K562 (cell line): ENCODE data around the gene TCF4. TPM values are rescaled to one million over a fixed set of nuclear protein-coding genes. Genes with fewer than 3 reads are reported as not detected.

Source experiments
- ATAC-seq: fragments of 200-7000 bp; cut with Tn5 transposase; 3 replicates; pipeline ENCODE4 v1.9.1; 2020; ENCODE audit warnings: moderate library complexity
- BruUV-seq: library from RNA; stranded (reverse); fragments of 400-500 nt; replicated peaks from 2 replicates; lab custom pipeline; 2021; lab: Mats Ljungman, UMichigan
- CTCF ChIA-PET: fragments of 300-600 bp; formaldehyde crosslinking; extraction: SDS; loops from one replicate; lab custom pipeline; 2021; ENCODE audit warnings: low intra/inter-chr PET ratio; lab: Yijun Ruan, JAX
- POLR2A ChIA-PET: fragments of 300-600, 350-650 bp; sonication (Branson Sonifier 250); formaldehyde crosslinking; extraction: SDS; loops from one replicate; lab custom pipeline; 2021; ENCODE audit warnings: antibody characterized with exemption, inconsistent platforms; lab: Yijun Ruan, JAX
- DNase-seq, 4 experiments: peaks; one replicate each; pipeline versions ENCODE4 v3.0.0 to v3.0.0-alpha.2; 2011 to 2018; ENCODE audit warnings: low spot score in 3 of 4, mixed read lengths in 3 of 4; ENCODE audit errors: extremely low read depth in 1 of 4
- FAIRE-seq: peaks from 2 replicates; lab custom pipeline; 2011; peaks lifted over from hg19 to GRCh38; lab: Jason Lieb, UNC
- H2AFZ ChIP-seq: 2 replicates; pipeline ENCODE4 v1.6.0; 2011; ENCODE audit warnings: low read depth, low read length, control low read depth, inconsistent platforms
- H3K27ac ChIP-seq: fragments of 200-600 bp; 3 replicates; pipeline ENCODE4 v1.8.0; 2011; ENCODE audit warnings: low read depth, mild to moderate bottlenecking, control low read depth, inconsistent platforms, low read length, moderate library complexity, mixed read lengths; ENCODE audit errors: extremely low read depth
- H3K27me3 ChIP-seq, 2 experiments: fragments of 300-600 bp in 1 of 2; 2 replicates in 1 of 2; 3 replicates in 1 of 2; pipeline versions ENCODE4 v1.6.0 to v1.8.0; 2011; ENCODE audit warnings: inconsistent platforms in 2 of 2, low read length in 2 of 2, mild to moderate bottlenecking in 1 of 2, mixed read lengths in 1 of 2, moderate library complexity in 1 of 2; ENCODE audit not compliant: control insufficient read depth in 2 of 2, insufficient read depth in 2 of 2
- H3K36me3 ChIP-seq: fragments of 300-600 bp; 3 replicates; pipeline ENCODE4 v1.8.0; 2011; ENCODE audit warnings: mild to moderate bottlenecking, low read length, inconsistent platforms; ENCODE audit not compliant: control insufficient read depth, insufficient read depth
- H3K4me1 ChIP-seq, 2 experiments: fragments of 200-600 bp in 1 of 2; replicated peaks in 1 of 2; 2 replicates in 1 of 2; 3 replicates in 1 of 2; pipeline versions ENCODE4 v1.5.1 to v1.8.0; 2011; ENCODE audit warnings: inconsistent platforms in 2 of 2, low read length in 2 of 2, mild to moderate bottlenecking in 1 of 2, mixed read lengths in 1 of 2, moderate library complexity in 1 of 2; ENCODE audit not compliant: control insufficient read depth in 2 of 2, insufficient read depth in 2 of 2
- H3K4me2 ChIP-seq: 2 replicates; pipeline ENCODE4 v1.6.1; 2011; ENCODE audit warnings: low read length, control low read depth, inconsistent platforms, mixed read lengths; ENCODE audit not compliant: insufficient read depth
- H3K4me3 ChIP-seq: fragments of 200-600 bp; sonication (generic), shearing (Covaris generic); 2 replicates; pipeline ENCODE4 v1.5.1; 2016; ENCODE audit warnings: control low read depth, inconsistent platforms
- H3K79me2 ChIP-seq: fragments of 200-600 bp; 3 replicates; pipeline ENCODE4 v1.8.0; 2011; ENCODE audit warnings: low read length, inconsistent platforms; ENCODE audit not compliant: control insufficient read depth, insufficient read depth
- H3K9ac ChIP-seq, 2 experiments: 2 replicates each; pipeline versions ENCODE4 v1.6.0 to v1.6.1; 2011; ENCODE audit warnings: low read depth in 2 of 2, low read length in 2 of 2, control low read depth in 1 of 2, inconsistent platforms in 1 of 2, mild to moderate bottlenecking in 1 of 2, mixed read lengths in 1 of 2; ENCODE audit not compliant: insufficient read depth in 1 of 2
- H3K9me1 ChIP-seq: one replicate; pipeline ENCODE4 v1.6.0; 2011; ENCODE audit warnings: inconsistent platforms, mild to moderate bottlenecking, low read length, moderate library complexity; ENCODE audit not compliant: control insufficient read depth, insufficient read depth
- H3K9me3 ChIP-seq: replicated peaks from 2 replicates; pipeline ENCODE4 v1.5.1; 2011; ENCODE audit warnings: low read depth, low read length, inconsistent platforms; ENCODE audit not compliant: control insufficient read depth, insufficient read depth
- H4K20me1 ChIP-seq: replicated peaks from 2 replicates; pipeline ENCODE4 v1.6.1; 2011; ENCODE audit warnings: low read length, inconsistent platforms, mixed read lengths; ENCODE audit not compliant: control insufficient read depth, insufficient read depth
- ATF7 ChIP-seq: fragments of 450-650 bp; IDR thresholded peaks from 2 replicates; pipeline ENCODE4 v1.7.1; 2014; ENCODE audit warnings: mild to moderate bottlenecking, moderate library complexity
- CBX3 ChIP-seq, 2 experiments: IDR thresholded peaks; 1 replicate in 1 of 2; 2 replicates in 1 of 2; pipeline ENCODE4 v1.6.1; 2012; ENCODE audit warnings: inconsistent platforms in 2 of 2, low read length in 2 of 2, borderline replicate concordance in 1 of 2, control low read depth in 1 of 2
- ESRRA ChIP-seq: fragments of 450-650 bp; IDR thresholded peaks from 2 replicates; pipeline ENCODE4 v1.6.1; 2014; ENCODE audit warnings: low read depth, mild to moderate bottlenecking, moderate library complexity, borderline replicate concordance
- MAFG ChIP-seq: fragments of 450-650 bp; conservative IDR thresholded peaks from 2 replicates; pipeline ENCODE4 v1.6.1; 2016; ENCODE audit warnings: missing genetic modification characterization, missing compliant biosample characterization
- NCOA2 ChIP-seq, 2 experiments: fragments of 450-650 bp; IDR thresholded peaks; 2 replicates each; pipeline ENCODE4 v1.6.1; 2018; ENCODE audit warnings: mild to moderate bottlenecking in 2 of 2, moderate library complexity in 1 of 2; ENCODE audit not compliant: partially characterized antibody in 2 of 2
- SRSF1 ChIP-seq: fragments of 200-400 bp; formaldehyde crosslinking; IDR thresholded peaks from 2 replicates; pipeline ENCODE4 v1.6.1; 2017; ENCODE audit warnings: mild to moderate bottlenecking, low read depth, low read length, moderate library complexity
- TFAP4 ChIP-seq: sonication (generic); formaldehyde crosslinking; IDR thresholded peaks from 2 replicates; pipeline ENCODE4 v1.8.0; 2022; ENCODE audit warnings: missing genetic modification reagents, mild to moderate bottlenecking, moderate library complexity, borderline replicate concordance
- ZBED1 ChIP-seq: IDR thresholded peaks from 2 replicates; pipeline ENCODE4 v1.6.1; 2014
- ZNF23 ChIP-seq: fragments of 250-450 bp; sonication (Bioruptor Pico); IDR thresholded peaks from 2 replicates; pipeline ENCODE4 v1.4.0; 2020; ENCODE audit warnings: mild to moderate bottlenecking
- WGBS: fragments of 100-300 bp; shearing (Covaris generic); methylation state at CpG from one replicate; pipeline ENCODE4 v1.1.6; 2016; ENCODE audit warnings: low coverage, mixed read lengths; ENCODE audit not compliant: insufficient coverage; ENCODE audit errors: missing lambda C conversion rate; 5-methylcytosine and 5-hydroxymethylcytosine counted together
- in situ Hi-C: fragments of 300-500 bp; cut with MboI; formaldehyde crosslinking; loops from 4 replicates; pipeline ENCODE4 v1.15.0; 2018; ENCODE audit warnings: inconsistent platforms, mixed read lengths
- intact Hi-C: fragments of 100-400 bp; cut with micrococcal nuclease; formaldehyde crosslinking; loops from 2 replicates; pipeline ENCODE4 v1.14.2; 2022
- polyA plus RNA-seq, 8 experiments: library from polyadenylated mRNA; depleted of rRNA in 4 of 8; stranded (reverse) in 5 of 8; unstranded in 3 of 8; fragments of >200 nt; fragmentation: Nextera tagmentation in 2 of 8; fragmentation: Illumina TruSeq in 1 of 8; extraction: Ambion mirVana in 2 of 8; extraction: Trizol in 1 of 8; gene quantifications; 2 replicates each; pipeline versions ENCODE4 v1.2.1 to v1.2.3, GENCODE V29; 2011 to 2014; ENCODE audit warnings: inconsistent platforms in 1 of 8, missing spikeins in 1 of 8
- total RNA-seq, 7 experiments: library from RNA; depleted of rRNA in 6 of 7; stranded (reverse); fragments of >200 nt in 6 of 7; fragmentation: Illumina TruSeq in 2 of 7; extraction: Trizol in 2 of 7; gene quantifications; 2 replicates each; pipeline versions ENCODE4 v1.2.1 to v1.2.3, GENCODE V29; 2011 to 2021; ENCODE audit warnings: low replicate concordance in 1 of 7
- TF ChIP-seq, protein P1 (sequence below), 2 experiments: fragments of 450-650 bp; conservative IDR thresholded peaks; 2 replicates each; pipeline ENCODE4 v1.6.1; 2017; ENCODE audit warnings: mild to moderate bottlenecking in 2 of 2, moderate library complexity in 2 of 2

Gene TCF4
- total and polyA plus RNA-seq, 9 of the 15 experiments (the other 6 are each of a cell fraction or from before 2014, with no cell fraction given) = 4.8 to 24.7 (median 15.2) TPM

GRCh38 chr18:55486936-55487335 is 101.1 kb downstream of the TCF4 start:
- H2AFZ ChIP-seq = no peak overlapping the region
- H3K4me1 ChIP-seq = peaks cover 0 to 10% of the 10 kb centered on the region in 2 experiments; a peak in 3 of 5 replicates
- no peak for TF ChIP-seq MAFG (tag)
- no peak for TF ChIP-seq CBX3 (IDR thresholded peaks at IDR 0.05; ENCODE audit: borderline replicate concordance in 1 of 2, low read length in 2 of 2)
- TF ChIP-seq TFAP4 = no peak
- TF ChIP-seq NCOA2 (IDR thresholded peaks at IDR 0.05; ENCODE audit: partially characterized antibody in 2 of 2) = no peak
- TF ChIP-seq ZBED1 = no peak
- TF ChIP-seq ZNF23 (CRISPR knock-in tag) = no peak
- TF ChIP-seq SRSF1 = no peak
- TF ChIP-seq ESRRA = no peak
- TF ChIP-seq ATF7 = no peak
- TF ChIP-seq, protein P1, sequence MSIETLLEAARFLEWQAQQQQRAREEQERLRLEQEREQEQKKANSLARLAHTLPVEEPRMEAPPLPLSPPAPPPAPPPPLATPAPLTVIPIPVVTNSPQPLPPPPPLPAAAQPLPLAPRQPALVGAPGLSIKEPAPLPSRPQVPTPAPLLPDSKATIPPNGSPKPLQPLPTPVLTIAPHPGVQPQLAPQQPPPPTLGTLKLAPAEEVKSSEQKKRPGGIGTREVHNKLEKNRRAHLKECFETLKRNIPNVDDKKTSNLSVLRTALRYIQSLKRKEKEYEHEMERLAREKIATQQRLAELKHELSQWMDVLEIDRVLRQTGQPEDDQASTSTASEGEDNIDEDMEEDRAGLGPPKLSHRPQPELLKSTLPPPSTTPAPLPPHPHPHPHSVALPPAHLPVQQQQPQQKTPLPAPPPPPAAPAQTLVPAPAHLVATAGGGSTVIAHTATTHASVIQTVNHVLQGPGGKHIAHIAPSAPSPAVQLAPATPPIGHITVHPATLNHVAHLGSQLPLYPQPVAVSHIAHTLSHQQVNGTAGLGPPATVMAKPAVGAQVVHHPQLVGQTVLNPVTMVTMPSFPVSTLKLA (conservative IDR thresholded peaks at IDR 0.05) = no peak
- no TSS peak for BruUV-seq
- in situ Hi-C loops (no loop called here), intact Hi-C loops (no loop called here)
- ATAC-seq = no peak
- no peak overlapping the region for H3K27ac ChIP-seq
- no peaks in the 10 kb centered on the region for H3K9me3 ChIP-seq
- 97% methylated on average over 3 of the region's 3 CpGs for WGBS
- peaks cover 8% of the 10 kb centered on the region for H3K79me2 ChIP-seq
- H3K27me3 ChIP-seq = no peaks in the 10 kb centered on the region
- no peak for DNase-seq
- ChIA-PET POLR2A (no interaction called here), CTCF (no interaction called here)
- FAIRE-seq = no peak
- no peak overlapping the region for H3K4me3 ChIP-seq
- H3K9me1 ChIP-seq = no peaks in the 10 kb centered on the region
- no peaks in the 10 kb centered on the region for H4K20me1 ChIP-seq
- H3K9ac ChIP-seq = no peak overlapping the region
- no peaks in the 10 kb centered on the region for H3K36me3 ChIP-seq
- H3K4me2 ChIP-seq = no peak overlapping the region
